Measurements from ENCODE around the gene CHD6.

The CHD6 gene

GRCh38 chr20:41362748-41363140 is 255.4 kb downstream of the CHD6 start:
- DNase-seq: no peak

- DNase-seq: no peak
These were observed 256.1 kb downstream of the CHD6 start for GRCh38 chr20:41361757-41362747.

GRCh38 chr20:41360831-41361756 is 257.1 kb downstream of the CHD6 start:
- no peak for DNase-seq

GRCh38 chr20:41359541-41360011 is 258.6 kb downstream of the CHD6 start:
- no peak for DNase-seq

GRCh38 chr20:41358717-41359116 is 259.5 kb downstream of the CHD6 start:
- DNase-seq: no peak

- DNase-seq: no peak
These were observed 259.9 kb downstream of the CHD6 start for GRCh38 chr20:41358230-41358629.

GRCh38 chr20:41357424-41358163 is 260.6 kb downstream of the CHD6 start:
- DNase-seq: no peak

- no peak for DNase-seq
These were observed 261.2 kb downstream of the CHD6 start for GRCh38 chr20:41356951-41357350.

- no peak for DNase-seq
These were observed 262.5 kb downstream of the CHD6 start for GRCh38 chr20:41355598-41356203.

GRCh38 chr20:41355192-41355591 is 263.0 kb downstream of the CHD6 start:
- no peak for DNase-seq

- DNase-seq: no peak
These were observed 264.6 kb downstream of the CHD6 start for GRCh38 chr20:41353530-41353929.

GRCh38 chr20:41352666-41353065 is 265.5 kb downstream of the CHD6 start:
- DNase-seq: no peak

- DNase-seq: no peak
These were observed 266.1 kb downstream of the CHD6 start for GRCh38 chr20:41352106-41352505.
